ENCODE measurements around the gene HYLS1.
A peak's percentile ranks its signal among the peaks of the same experiment; 100 is the strongest.

HYLS1 gene

DNA sequence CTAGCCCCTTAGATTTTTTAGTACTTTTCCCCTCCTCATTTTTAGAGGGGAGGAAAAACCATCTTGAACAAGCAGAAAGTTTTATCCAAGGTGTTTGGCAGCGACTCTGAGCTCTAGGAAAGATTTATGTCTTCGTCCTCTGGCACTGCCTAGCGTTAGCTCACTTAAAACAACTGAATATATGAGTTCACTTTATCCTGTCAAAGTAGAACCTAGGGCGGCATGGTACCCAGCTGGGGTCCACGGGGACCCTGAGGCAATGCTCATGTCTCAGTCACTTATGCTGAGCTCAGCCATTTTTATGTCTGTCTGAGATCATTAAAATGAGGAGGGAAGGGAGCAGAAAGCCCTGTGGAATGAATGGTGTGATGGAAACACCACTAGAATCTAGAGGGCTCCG lies 44.2 kb downstream of the HYLS1 start:
- no peak for DNase-seq (ENCODE audit: extremely low read depth in 1 of 2, low read depth in 1 of 2)

- no peak for DNase-seq (ENCODE audit: extremely low read depth in 1 of 2, low read depth in 1 of 2)
Measured at GRCh38 chr11:125932301-125932700, 44.8 kb downstream of the HYLS1 start.

DNA sequence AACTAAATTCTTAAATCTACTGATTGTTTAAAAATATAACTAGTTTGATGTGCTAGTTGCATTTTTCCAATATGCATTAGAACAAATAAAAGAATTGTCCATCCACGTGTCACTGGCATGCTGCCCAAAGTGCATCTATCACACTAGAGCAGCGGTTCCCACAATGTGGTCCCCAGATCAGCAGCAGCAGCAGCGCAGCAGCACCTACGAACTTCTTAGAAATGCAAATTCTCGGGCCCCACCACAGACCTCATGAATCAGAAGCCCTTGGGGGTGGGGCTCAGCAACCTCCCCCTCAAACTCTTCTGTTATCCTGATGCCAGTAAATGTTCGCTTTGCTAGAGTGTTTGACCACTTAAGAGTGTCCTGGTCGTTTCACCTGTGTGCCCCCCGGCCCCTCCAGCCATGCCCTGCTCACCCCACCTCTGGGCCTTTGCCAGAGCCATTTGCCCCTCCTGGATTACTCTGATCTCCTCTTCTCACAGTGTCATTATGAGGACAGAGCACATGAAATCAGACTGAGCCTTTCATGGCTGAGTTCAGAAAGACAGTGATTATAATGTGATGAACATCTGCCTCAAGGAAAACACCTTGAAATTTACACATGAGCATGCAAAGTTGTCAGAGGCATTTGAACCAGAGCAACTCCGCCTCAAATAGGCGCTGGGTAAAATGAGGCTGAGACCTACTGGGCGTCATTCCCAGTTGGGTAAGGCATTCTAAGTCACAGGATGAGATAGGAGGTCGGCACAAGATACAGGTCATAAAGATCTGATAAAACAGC lies 45.8 kb downstream of the HYLS1 start:
- no peak for DNase-seq (ENCODE audit: extremely low read depth in 1 of 2, low read depth in 1 of 2)

DNA sequence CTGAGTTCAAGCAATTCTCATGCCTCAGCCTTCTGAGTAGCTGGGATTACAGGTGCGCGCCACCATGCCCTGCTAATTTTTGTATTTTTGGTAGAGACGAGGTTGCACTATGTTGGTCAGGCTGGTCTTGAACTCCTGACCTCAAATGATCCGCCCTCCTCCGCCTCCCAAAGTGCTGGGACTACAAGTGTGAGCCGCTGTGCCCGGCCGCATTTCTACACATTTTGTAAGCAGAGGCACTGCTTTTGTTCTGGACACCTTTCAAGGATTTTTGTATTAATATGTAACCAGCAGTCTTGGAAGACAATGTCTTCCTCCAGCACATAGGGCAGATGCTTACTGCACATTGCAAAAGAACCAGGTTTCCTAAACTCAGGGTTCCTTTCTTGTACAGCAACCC lies 47.0 kb downstream of the HYLS1 start:
- DNase-seq (ENCODE audit: extremely low read depth in 1 of 2, low read depth in 1 of 2) = no peak

DNA sequence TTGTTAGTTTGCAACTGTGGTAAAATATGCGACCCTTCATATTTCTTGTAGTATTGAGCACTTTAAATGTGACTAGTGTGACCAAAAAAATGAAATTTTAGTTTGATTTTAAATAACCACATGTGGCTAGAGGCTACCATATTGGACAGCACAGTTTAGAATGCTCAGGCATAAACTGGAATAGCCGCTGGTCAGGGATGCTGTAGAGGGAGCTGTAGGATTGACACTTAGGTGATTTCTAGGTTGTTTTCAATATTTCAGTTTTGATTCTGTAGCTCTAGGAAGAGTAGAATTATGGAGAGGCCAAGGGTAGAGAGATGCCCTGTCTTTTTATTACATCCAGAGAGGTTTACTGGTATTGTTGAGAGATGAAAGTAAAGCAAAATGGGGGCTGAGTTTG lies 47.6 kb downstream of the HYLS1 start:
- no peak for DNase-seq (ENCODE audit: extremely low read depth in 1 of 2, low read depth in 1 of 2)

DNA sequence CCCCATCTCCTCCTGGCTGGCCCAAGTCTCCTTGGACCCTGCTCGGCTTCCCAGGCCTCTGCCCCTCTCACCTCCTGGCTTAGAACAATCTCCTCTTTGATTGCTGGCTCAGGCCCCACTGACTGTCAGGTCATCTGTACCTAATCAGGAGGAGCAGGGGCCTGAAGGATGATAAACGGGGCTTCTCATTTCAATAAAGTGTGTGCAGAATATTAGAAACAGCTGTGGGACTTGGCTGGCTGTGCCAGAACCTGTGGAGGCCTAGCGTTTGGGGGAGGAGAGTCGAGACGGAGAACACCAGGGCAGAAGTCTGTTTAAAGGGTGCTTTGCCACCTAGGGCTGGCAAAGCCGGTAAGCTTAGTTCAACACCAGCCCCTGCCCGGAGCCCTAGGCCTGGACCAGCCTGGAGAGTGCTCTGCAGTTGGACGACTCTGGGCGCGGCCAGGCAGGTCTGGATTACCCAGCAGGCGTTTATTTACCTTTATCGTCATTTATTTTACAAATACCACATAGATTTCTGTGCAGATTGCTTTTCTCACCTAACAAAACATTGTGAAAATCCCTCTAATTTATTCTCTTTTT lies 48.2 kb downstream of the HYLS1 start:
- DNase-seq (ENCODE audit: extremely low read depth in 1 of 2, low read depth in 1 of 2) = no peak

- DNase-seq (ENCODE audit: extremely low read depth in 1 of 2, low read depth in 1 of 2) = no peak
Measured at GRCh38 chr11:125938418-125938817, 51.0 kb downstream of the HYLS1 start.

DNA sequence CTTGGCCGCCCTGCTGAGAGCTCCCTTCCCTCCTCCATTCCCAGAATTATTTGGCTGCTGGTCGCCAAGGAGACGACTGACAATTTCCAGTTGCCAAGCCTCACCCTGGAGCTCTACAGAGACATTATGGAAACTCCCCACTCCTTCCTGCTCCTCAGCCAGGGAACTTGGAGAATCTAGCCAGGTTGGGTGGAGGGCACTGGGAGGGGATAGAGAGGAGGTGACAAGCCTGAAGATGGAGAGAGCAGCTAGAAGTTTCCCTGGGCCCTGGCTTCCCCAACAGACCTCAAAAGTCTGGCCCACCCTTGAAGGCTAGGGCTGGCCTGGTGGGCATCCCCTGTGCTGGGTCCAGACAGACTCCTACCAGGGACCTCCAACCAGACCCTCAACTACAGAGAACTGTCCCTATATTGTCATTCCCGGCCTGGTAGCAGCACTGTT lies 51.6 kb downstream of the HYLS1 start:
- no peak for DNase-seq (ENCODE audit: extremely low read depth in 1 of 2, low read depth in 1 of 2)

GRCh38 chr11:125940145-125940544 lies 52.7 kb downstream of the HYLS1 start:
- DNase-seq (ENCODE audit: extremely low read depth in 1 of 2, low read depth in 1 of 2) = no peak

DNA sequence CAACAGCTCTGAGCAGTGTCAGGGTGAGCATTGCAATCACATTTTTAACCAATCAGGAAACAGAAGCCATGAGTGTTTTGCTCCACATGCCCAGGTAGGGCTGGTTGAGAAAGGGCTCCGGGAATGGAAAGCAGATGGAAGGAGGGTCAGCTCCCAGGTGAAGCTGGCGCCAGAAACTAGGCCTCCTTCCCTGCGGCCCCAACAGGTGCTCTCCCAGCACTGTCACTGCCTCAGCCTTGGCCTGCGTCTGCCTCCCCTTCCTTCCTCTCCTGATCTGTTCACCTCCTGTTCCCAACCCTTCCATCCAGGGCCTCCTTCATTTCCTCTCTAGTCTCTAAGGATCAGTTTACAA lies 53.8 kb downstream of the HYLS1 start:
- no peak for DNase-seq (ENCODE audit: extremely low read depth in 1 of 2, low read depth in 1 of 2)

DNA sequence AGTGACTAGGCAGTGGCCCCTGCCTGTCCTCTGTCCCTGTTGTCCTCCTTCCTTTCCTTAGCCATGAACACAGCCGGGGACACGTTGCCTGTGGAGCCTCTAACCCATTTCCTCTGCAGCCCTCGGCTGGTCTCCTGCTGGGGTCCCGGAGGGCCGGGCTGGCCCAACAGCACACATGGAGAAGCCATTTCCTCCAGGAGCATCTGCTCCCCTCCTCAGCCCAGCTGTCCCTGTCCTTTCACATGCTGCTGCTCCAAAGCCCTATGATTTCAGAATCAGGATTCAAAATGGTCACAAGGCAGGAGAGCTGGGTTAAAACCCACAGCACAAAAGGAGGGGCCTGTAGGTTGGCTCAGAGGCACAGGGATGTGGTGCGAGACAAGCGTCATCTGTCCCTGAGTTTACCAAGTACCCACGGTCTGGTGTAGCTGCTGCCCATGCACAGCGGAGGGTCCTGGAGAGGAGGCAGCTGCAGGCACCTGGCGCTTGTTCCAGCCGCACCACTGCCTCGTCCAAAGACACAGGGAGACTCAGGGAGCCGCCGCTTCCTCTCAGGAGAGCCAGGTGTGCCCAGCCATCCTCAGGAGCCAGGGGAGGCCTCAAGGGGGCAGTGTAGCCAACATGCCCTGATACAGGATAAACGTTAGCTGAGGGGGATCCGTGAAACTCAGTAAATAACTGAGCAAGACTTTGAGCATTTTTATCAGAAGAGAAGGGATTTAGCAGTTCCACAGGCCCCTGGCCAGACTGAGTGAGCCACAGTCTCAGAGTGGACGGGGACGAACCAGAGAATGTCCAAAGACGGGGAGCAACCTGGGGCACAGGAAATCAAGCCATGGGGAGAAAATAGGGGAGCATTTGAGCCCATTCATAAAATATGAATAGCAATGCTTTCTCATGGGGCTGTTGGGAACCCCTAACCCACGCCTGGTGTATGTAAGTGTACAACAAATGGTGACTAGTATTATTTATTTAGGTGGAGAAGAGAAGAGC lies 54.4 kb downstream of the HYLS1 start:
- peak in 1 of 2 donors; percentile 24 for DNase-seq (ENCODE audit: extremely low read depth in 1 of 2, low read depth in 1 of 2)

DNA sequence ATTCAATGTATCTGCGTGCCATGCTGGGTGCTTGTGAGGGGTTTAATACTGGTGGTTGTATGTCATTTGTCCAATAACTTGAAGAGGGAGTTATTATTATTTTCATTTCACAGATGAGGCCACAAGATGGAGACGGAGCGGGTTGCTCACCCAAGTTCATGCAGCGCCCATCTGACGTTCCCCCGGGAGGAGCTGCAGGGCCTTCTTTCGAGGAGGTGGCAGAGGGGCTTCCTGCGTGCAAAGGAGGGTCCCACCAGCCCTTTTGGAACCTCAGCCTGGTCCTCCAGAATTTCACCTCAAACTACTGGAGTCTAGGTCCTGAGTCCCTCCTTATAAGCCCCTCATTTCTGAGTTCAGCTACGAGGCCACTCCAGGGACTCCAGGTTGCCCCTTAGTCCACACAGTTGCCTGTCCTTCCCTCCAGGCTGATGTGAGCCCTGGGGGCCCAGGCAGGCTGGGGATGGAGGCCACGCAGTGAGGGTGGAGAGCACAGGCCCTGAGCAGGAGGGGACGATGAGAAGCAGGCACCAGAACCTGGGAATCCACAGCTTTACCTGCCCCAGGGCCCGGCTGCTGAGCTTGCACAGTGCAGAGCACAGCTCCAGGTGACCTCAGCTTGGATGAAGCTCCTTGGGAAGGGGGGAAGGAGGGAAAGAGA lies 55.4 kb downstream of the HYLS1 start:
- no peak for DNase-seq (ENCODE audit: extremely low read depth in 1 of 2, low read depth in 1 of 2)

- DNase-seq (ENCODE audit: extremely low read depth in 1 of 2, low read depth in 1 of 2) = no peak
Measured at GRCh38 chr11:125943661-125944349, 56.3 kb downstream of the HYLS1 start.

- no peak for DNase-seq (ENCODE audit: extremely low read depth in 1 of 2, low read depth in 1 of 2)
Measured at GRCh38 chr11:125944350-125945010, 57.0 kb downstream of the HYLS1 start.

DNA sequence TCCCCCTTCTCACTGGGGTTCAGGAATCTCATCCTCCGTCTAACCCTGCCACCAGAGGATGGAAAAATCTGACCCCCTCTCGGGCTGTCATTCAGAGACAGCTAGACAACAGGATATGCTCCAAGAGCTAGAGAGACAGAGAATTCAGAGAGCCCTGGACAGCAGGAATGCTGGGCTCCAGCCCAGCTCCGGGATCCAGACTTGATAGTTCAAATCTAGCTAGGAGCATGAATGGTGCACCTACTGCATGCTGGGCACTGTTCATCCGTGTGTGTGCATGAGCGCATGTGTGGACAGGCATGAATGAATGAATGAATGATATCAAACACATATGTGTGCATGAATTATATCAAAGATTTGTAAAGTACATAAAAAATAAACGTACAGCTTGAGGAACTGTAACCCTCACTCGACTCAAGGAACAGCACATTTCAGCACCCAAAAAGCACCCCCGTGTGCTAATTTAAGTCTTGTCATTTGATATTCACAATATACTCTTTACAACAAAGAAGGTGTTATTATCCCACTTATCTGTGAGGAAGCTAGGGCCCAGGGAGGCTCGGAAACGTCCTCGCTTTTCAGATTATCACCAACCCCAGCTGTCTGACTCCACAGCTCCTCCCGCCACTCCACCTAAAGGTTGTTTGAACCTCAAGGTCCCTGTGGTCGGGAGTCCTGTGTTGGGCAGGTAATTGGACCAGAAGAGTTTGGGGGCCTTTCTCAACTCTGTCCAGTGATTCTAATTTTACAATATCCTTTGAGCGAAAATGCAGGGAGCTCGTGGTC lies 57.7 kb downstream of the HYLS1 start:
- DNase-seq (ENCODE audit: extremely low read depth in 1 of 2, low read depth in 1 of 2) = no peak

- no peak for DNase-seq (ENCODE audit: extremely low read depth in 1 of 2, low read depth in 1 of 2)
Measured at GRCh38 chr11:125945797-125946520, 58.5 kb downstream of the HYLS1 start, which contains the start of gene VSIG10L2. VSIG10L2 (plus strand) TSS chr11:125946044; CDS start chr11:125946056, 12 bp downstream.

DNA sequence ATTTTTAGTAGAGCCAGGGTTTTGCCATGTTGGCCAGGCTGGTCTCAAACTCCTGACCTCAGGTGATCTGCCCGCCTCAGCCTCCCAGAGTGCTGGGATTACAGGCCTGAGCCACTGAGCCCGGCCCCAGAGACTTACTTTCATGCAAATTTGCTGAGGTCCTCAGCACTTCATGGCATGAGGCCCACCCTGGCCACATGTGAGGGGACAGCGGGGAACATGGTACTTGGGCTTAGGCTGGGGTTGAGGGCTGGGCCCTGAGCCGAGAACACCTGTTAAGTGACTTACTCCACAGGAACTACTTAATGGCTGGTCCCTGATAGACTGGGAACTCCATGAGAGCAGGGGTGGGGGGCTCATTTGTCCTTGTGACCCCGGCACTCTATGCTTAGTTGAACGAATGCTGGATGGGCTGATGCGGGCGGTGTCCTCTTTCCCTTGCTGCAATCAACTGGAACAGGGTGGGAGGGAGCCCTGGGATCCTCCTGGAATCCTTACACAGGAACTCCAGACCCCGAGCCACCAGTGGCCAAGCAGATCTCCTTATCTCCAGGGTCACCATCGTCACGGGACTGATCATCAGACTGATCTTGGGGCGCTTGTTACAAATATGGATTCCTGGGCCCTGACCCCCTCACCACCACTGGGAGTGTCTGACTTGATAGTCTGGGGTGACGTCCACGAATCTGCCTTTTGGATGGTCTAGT lies 59.4 kb downstream of the HYLS1 start:
- DNase-seq (ENCODE audit: extremely low read depth in 1 of 2, low read depth in 1 of 2) = no peak

Measured in activated CD8-positive, alpha-beta memory T cell treated with anti-CD3 and anti-CD28 coated beads for 1 hour (primary cell).